HG03175 (cell line): Measurements from ENCODE around the gene MIB1.
A peak's percentile ranks its signal among the peaks of the same experiment; 100 is the strongest.

Experiments
- ATAC-seq: cut with Tn5 transposase; IDR thresholded peaks from one replicate; pipeline ENCODE4 v1.9.1; 2021; ENCODE audit warnings: mild to moderate bottlenecking, moderate library complexity; ENCODE audit not compliant: unreplicated experiment

MIB1 gene

DNA sequence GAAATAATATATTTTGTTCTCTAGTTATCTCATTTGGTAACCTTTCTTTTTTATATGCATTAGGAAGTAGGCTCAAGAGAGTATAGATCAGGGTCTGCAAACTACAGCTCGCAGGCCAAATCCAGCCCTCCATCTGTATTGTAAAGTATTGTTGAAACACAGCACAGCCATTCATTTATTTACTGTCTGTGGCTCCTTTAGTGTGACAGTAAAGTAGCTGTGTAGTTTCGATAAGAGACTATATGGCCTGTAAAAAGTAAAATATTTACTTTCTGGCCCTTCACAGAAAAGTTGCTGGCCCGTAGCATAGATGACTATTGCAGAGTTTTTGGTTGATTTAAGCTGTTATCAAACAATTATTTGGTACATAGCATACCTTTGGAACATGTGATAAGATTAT, 67.6 kb downstream of the MIB1 start:
- ATAC-seq, result no peak

DNA sequence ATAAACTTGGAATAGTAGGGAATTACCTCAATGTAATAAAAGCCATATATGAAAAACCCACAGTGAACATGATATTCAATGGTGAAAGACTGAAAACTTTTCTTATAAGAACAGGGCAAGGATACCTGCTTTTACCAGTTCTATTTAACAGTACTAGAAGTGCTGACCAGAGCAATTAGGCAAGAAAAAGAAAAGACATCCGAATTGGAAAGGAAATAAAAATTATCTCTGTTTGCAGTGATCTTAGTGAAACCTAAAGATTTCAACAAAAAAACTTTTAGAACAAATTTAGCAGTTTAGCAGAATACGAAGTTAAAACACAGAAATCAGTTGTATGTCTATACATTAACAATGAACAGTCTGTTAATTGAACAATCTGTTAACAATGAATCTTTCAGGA, 69.1 kb downstream of the MIB1 start:
- ATAC-seq, result no peak

DNA sequence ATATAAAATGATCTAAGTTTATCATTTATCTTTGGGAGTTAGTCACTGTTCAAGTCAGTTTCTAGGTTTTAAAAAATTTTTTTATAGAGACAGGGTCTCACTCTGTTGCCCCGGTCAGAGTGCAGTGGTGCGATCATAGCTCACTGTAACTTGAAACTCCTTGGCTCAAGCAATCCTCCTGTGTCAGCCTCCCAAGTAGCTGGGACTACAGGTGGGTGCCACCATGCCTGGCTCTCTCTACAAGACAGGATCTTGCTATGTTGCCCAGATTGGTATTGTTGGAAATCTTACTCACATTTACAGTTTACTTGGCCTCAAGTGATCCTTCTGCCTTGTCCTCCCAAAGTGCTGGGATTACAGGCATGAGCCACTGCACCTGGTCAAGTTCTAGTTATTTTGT, 74.5 kb downstream of the MIB1 start:
- no peak for ATAC-seq

DNA sequence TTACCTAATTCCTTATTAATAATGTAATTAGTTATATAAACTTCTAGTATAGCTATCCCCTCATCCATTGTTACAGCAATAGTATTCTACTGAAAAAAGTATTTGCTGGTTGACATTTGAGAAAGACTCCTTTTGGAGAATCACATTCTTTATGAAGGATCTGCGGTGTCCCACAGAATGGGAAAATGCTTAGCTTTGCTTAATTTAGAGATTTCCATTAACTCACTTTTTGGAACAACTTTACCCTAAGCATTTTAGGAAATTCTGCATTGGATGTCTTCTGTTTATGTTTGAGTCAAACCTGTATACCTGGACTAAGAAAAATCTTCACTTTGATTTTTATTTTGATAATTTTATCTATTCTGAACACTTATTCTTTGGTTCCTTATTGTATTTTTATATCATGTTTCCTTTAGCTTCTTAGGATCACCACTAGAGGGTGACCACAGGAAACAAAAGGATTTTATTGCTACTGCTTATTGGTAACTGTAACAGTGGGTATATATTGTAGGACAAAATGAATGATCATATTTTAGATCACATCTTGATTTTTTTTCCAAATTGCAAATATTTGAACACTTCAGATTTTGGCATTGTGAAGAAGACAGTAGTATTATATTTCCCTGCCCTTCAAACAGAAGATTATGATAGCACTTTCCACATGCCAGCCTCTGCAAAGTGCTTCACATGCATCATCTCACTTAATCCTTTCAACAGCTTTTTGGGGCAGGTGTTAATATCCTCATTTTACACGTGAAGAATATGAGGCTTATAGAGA, 79.6 kb downstream of the MIB1 start:
- no peak for ATAC-seq

DNA sequence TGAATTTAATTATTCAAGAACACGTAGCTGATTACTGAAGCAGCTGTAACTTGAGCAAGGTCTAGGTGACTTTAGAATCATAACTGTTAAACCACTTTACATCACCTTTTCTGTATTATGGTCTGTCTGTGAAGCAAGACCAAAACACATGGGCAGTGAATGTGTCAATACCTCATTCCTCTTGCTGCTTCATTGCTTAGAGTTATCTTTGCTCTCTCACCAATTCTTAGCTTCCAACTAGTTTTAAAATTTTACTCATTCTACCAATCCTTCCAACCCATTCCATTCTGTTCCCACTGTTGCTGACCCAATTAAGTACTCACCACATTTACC, 80.2 kb downstream of the MIB1 start:
- no peak for ATAC-seq

DNA sequence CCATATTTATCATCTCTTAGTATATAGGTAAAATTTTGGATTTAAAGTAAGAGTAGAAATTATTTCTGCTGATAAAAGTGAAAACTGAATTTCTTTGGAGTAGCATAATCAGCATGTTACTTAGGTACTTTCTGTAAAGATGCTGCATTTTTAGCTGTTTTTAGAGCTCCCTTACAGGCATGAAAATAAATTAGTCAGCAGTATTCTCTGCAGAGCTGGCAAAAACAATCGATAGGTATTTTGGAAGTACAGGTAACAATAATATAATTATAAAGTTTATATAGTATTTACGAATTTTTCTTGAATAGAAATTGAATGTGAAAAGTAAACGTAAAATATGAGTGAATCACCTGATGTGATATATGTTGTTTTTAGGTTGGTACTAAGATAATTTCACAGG, 83.3 kb downstream of the MIB1 start:
- no peak for ATAC-seq

DNA sequence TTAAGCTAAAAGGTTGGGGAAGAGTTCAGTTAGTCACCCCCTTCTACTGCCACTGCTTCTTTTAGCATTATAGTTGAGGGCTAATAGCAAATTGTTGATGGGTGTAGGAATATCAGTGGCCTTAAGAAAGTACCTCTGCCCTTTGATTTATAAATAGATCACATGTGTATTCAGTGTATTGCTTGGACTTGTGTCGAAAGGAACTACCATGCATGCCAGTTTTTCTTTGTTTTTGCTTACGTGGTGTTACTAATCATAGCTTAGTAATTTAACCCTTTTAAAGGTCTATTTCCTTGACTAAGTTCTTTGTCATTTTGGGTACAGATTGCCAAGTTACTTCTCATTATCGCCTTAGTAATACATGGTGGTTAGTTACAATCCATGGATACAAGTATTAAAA, 85.6 kb downstream of the MIB1 start:
- no peak for ATAC-seq

DNA sequence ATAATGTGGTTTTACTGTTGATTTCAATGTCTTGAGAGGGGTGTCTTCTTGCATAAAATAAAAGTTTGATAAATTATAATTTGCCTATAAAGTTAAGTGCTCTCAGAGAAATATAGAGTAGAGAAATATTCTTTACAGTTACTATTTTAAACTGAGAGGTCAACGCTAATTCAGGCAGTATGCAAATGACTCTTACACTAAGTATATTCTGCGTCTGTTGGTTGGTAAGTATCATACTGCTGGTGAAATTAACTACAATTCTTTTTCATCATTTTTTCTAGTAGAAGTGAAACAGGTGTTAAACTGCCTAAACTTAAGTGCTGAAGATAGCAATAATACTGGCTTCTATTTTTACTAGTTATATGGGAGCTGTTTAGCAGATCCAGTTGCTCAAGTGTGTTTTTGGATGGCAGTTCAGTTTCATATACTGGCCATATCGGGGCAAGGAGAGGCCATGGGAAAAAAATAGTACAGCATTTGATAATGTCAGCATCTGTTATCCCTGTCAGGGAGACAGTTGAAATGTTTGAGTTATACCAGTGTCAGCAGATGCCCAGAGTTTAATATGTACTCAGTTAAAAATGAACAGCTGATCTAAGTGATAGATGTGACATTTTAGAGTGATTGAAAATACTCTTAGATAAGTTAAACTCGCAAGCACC, 86.2 kb downstream of the MIB1 start:
- no peak for ATAC-seq

DNA sequence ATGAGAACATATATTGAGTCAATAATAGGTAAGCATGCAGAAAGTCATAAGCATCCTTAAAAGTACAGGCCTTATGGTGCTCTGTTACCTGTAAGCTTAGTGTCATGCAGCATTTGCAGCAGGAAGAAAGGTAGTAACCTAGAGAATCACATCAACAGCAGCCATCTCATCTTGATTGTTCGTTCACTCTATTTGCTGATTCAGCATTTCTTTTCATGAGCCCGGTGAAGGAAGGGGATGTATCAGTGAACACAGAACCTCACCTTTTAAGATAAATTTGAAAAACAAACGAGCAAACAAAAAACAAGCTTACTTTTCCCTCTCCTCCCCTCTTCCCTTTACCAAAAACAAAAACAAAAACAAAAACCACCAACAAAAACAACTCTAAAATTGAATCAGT, 89.9 kb downstream of the MIB1 start:
- no peak for ATAC-seq

DNA sequence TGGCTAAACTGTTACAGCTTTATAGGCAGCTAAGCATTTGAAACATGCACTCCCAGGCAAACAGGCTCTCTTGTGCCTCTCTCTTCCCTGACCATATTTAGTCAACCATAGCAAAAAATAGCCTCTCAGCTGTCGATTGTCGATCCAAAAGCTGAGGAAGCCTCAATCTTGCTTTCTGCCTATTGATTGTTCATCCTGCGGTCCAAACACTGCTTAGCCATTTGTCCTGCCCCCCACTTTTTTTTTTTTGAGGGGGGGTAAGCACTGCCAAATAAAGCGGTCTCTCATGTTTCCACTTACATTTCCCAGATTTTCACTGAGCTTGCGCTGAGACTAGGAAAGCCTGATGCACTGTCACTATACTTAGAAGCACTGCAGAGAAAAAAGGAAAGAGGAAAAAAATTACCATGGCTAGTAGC, 90.8 kb downstream of the MIB1 start:
- ATAC-seq, result no peak

DNA sequence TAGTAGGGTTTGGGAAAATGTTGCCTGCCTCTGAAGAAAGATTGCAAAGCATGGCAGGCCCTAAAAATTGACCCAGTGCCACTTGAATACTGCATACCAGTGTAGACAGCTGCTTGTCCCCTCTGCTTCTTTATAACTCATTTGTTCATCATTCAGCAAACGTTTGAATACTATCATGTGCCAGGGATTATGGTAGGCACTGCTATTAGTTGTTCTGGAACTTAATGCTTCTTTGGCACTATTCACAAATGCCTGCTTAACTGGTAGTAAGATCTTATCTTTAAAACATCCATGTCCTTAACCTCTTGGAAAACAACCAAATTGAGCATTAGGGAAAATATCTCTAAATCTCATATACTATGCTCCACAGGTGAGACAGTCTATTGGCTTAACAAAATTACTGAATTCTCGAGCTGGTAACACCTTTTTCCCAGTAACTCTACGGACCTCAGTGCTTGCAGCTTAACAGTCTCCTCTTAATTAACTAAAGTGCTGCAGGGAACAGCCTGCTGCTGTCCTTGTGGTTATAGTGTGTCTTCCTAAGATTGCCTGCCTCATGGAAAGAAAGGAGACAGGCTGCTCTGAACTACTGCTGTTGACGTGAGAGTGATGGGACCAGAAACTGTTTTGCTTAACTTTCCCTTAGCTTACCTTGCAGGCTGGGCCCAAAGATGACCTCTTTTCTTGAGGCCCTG, 93.2 kb downstream of the MIB1 start:
- no peak for ATAC-seq

DNA sequence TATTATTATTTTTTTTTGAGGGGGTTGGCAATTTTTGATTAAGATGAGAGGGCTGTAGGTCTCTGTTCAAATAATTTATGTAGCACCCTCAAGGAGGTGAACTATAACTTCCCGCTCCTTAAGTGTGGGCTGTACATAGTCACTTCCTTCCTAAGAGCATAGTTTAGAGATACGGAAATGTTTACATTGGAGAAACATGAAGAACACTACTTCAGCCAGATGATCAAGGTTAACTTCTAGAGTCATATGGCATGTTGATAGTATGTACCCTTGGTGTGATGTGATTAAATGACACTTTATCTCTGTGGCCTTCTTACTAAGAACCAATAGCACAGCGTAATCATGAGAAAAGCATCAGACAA, 93.7 kb downstream of the MIB1 start:
- ATAC-seq, result no peak

DNA sequence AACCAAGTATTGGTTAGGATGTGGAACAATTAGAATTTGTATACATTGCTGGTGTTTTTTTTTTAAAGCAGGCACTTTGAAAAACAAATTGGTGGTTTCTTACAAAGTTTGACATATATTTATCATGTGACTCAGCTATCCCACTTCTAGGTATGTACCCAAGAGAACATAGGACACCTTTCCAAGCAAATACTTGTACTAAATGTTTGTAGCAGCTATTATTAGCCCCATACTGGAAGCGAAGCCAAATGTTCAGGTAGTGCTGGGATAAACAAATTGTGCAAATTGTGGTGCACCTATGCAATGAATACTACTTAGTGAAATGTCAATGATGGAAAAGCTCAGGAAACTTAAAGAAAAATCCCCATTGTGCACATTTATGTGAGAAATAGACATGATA, 101.0 kb downstream of the MIB1 start:
- no peak for ATAC-seq

DNA sequence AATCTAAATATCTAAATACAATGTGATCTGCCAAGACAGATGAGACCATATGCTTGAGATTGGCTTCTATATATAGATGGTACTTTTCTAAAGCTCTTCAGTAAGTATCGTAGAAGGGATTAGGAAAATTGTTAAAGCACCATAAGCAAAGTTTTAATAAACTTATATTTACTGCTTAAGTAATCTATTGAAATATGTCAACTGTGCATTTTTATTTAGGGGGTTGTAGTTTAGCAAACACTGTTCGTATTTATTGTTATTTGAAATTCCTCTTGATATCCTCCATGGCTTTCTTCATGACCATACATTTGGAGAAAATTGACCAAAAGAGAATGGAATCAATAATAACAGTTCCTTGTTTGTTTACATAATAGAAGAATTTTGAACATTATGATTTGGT, 102.7 kb downstream of the MIB1 start:
- no peak for ATAC-seq

DNA sequence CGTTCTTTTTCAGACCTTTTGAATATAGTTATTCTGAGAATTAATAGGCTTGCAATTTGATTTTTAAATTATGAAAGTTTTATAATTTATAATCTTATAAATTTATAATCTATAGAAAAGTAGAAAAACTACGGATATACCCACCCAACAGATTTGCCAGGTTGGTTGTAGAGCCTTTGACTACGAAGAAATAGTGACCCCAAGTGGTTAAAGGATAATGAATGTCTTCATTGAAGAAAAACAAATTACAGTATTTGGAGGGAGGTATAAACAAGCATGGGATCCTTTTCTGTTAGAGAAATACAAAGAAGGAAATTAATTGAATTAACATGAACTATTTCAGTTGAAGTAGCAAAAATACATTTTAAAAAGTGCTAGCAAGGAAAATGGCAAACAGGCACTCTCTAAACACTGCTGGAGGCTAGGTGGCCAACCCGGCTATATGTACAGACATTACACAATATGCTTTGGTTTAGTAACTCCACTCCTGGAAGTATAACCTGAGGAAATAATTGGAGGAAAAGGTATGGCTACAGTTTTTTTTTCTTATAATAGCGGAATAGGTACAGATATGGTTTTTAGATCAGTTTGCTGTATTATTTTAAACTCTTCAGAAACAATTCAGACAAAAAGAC, 110.9 kb downstream of the MIB1 start:
- ATAC-seq, result no peak

DNA sequence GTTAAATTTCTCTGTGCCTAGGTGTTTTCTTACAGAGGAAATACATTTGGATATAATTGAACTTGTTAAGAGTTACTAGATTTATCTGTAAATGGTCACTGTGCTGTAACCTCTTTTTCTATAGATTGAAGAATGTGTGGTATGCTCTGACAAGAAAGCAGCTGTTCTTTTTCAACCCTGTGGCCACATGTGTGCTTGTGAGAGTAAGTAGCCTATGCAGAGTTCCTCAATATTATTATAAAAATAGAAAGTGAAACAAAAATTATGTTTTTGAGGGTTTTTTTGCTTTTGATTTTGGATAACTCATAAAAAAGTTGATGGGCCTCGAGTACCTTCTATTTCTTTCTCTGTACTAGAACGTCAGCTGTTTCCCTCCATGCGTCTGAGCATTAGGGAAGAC, 112.4 kb downstream of the MIB1 start:
- ATAC-seq, result peak; percentile 96

DNA sequence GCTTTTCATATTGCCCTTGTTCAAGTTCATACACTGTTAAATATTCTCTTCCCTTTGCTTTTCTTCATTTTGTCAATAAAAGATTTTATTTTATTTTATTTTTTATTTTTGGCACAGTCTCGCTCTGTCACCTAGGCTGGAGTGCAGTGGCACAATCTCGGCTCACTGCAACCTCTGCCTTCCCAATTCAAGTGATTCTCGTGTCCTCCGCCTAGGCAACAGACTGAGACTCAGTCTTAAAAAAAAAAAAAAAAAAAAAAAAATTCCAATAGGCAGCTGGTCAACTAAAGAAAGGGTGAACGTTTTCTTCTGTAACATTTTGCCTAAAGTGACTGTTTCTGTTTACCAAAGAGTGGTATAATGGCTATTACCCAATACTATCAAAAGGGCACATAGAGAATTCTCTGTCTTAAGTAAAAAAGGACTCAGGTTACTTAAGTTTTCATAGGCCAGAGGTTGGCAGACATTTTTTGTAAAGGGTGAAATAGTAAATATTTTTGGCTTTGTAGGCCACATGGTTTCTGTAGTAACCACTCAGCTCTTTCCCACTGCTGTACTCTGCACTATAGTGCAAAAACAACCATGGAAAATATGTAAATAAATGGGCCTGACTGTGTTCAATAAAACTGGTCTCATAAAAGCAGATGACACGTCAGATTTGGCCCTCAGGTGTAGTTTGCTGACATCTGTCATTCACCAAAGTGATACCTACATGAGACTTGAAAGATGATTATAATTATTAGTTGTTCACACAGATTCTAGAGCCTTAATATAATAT, 113.4 kb downstream of the MIB1 start:
- ATAC-seq, result no peak

DNA sequence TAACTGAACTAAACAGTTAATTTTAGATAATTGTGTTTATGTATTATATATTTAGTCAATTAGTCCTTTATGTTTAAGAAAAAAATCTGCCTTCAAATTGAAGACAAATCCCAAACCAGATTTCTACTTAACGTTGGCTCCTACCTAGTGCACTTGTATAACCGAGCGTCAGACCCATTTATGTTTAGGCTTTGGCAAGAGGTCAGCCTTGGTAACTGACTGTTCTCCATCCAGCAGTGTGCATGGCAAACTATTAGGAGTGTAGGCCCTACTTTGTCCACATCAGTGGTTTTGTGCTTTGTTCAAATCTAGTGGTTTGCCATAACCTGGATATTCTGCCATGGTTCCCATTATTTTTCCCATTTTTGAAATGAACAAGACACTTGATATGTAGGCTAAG, 114.8 kb downstream of the MIB1 start:
- ATAC-seq, result no peak

DNA sequence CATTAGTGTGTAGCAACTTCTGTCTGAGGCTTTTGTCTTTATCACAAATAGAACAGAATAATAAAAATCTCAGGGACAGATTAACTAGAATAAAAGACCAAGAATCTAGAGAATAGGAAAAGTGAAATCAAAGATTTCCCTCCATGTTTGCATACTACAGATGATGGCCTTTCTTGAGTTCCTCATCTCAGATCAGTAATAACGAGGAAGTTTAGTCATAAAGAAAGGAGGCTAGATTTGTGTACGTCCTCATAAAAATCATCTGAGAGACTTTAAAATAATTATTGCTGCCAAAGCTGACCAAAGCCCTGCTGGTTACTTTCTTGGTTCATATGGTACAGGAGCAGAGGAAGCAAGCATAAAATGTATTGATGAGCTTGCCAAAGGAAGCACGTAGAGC, 117.3 kb downstream of the MIB1 start:
- no peak for ATAC-seq

DNA sequence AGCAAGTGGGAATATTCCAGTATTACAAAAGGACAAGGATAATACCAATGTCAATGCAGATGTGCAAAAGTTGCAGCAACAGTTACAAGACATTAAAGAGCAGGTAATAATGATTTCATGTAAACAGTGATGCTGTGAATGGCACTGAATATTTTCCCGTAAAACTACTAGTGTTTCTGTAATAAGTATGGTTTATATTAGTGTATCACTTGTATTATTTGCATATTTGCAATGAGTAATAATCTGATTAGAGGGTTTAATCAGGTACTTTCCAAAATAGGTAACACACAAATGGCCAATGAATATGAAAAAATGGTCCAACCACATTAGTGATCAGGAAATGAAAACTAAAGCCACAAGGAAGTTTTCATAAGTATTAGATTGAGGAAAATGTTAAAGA, 118.0 kb downstream of the MIB1 start:
- no peak for ATAC-seq

DNA sequence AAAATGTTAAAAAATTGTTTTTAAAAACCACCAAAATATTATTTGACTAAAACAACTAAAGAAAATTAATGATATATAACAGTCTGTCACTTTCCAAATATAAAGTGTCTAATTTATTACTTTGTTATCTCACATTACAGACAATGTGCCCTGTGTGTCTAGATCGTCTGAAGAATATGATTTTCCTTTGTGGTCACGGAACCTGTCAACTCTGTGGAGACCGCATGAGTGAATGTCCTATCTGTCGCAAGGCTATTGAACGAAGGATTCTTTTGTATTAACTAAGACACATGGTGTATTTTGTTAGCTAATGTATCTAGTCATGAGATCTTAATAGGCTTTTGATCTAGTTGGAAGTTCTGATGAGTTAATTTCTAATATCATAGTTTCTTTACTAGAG, 123.8 kb downstream of the MIB1 start:
- ATAC-seq, result no peak
